ENCODE measurements around the gene INAFM2. TPM values are rescaled to one million over a fixed set of nuclear protein-coding genes. Genes with fewer than 3 reads are reported as not detected.
A peak's percentile ranks its signal among the peaks of the same experiment; 100 is the strongest.

The INAFM2 gene
- polyA plus RNA-seq, 1 experiment: 7.3 TPM

DNA sequence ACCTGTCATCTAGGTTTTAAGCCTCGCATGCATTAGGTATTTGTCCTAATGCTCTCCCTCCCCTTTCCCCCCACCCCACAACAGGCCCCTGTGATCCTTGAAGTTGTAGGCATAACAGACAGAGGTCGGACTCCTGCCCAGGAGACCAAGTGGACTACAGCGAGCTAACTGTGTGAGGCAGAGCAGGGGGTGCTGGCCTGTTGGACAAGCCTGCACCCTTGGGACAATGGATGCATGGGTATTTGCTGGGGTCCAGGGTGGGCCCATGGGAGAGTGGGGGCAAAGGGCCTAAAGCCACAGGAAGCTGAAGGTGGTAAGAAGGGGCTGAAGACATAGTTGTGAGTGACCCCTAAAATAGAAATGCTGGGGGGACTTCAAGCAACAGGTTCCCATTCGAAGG lies 18.2 kb upstream of the INAFM2 start:
- peaks cover 24% of the 10 kb centered on the region for H3K27me3 ChIP-seq (ENCODE audit: control insufficient read depth, insufficient read depth, low read length)
- POLR2A ChIA-PET: no interaction called here
- H3K36me3 ChIP-seq (ENCODE audit: control insufficient read depth, insufficient read depth, low read length): no peaks in the 10 kb centered on the region
- TF ChIP-seq, protein P1, sequence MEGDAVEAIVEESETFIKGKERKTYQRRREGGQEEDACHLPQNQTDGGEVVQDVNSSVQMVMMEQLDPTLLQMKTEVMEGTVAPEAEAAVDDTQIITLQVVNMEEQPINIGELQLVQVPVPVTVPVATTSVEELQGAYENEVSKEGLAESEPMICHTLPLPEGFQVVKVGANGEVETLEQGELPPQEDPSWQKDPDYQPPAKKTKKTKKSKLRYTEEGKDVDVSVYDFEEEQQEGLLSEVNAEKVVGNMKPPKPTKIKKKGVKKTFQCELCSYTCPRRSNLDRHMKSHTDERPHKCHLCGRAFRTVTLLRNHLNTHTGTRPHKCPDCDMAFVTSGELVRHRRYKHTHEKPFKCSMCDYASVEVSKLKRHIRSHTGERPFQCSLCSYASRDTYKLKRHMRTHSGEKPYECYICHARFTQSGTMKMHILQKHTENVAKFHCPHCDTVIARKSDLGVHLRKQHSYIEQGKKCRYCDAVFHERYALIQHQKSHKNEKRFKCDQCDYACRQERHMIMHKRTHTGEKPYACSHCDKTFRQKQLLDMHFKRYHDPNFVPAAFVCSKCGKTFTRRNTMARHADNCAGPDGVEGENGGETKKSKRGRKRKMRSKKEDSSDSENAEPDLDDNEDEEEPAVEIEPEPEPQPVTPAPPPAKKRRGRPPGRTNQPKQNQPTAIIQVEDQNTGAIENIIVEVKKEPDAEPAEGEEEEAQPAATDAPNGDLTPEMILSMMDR (IDR thresholded peaks at IDR 0.05; ENCODE audit: insufficient read depth, low read depth, low read length): no peak
- no peak overlapping the region for H3K4me3 ChIP-seq (ENCODE audit: low read depth, low read length)
- CTCF ChIA-PET: interaction anchor here (1.0 to 3.6 kb wide), 5 partner anchors 10 to 26 kb away, joined by 3 to 12 read pairs (median 3); no protein-coding TSS in a partner anchor
- no peak for DNase-seq (ENCODE audit: low read depth)

DNA sequence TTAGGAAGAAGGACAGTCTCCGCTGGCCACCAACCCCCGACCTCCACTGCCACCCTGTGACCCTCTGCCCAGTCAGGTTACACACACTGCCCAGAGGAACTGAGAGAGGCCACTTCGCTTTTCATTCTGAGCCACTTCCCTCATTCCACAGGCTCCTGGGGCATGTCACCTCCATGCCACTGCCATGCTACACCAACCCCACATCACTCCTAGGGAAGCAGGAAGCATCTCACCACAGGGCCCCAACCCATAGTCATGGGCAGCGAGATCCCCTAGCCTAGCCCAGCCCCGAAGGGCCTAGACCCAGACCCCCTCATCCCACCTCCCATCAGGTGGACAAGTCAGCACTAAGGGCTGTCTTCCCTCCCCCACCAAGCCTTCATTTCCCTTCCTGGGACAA lies 17.1 kb upstream of the INAFM2 start:
- CTCF ChIA-PET: interaction anchor here (1.0 to 11.9 kb wide), 5 partner anchors 9 to 89 kb away, joined by 3 to 127 read pairs (median 3); no protein-coding TSS in a partner anchor
- H3K4me3 ChIP-seq (ENCODE audit: low read depth, low read length): no peak overlapping the region
- no peak for DNase-seq (ENCODE audit: low read depth)
- TF ChIP-seq, protein P1 (IDR thresholded peaks at IDR 0.05; ENCODE audit: insufficient read depth, low read depth, low read length): no peak
- H3K36me3 ChIP-seq (ENCODE audit: control insufficient read depth, insufficient read depth, low read length): no peaks in the 10 kb centered on the region
- POLR2A ChIA-PET: no interaction called here
- H3K27me3 ChIP-seq (ENCODE audit: control insufficient read depth, insufficient read depth, low read length): peaks cover 25% of the 10 kb centered on the region

DNA sequence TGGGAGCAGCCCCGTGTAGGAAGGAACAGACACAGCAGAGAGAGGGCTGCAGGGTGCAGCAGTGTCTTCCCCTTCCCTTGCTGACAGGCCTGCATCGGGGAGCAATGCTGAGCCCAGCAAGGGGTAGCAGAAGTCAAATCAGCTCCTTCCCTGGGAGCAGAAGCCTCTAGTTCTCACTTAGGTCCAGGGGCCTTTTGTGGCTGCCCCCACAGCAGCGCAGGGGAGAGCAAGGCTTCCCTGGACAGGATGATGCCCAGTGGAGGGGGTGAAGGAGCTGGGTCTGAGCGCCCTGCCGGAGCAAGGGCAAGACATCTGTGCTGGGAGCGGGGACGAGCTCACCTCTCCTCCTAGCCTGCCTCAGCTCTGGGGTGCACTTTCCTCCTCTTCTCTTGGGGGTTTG lies 16.6 kb upstream of the INAFM2 start:
- CTCF ChIA-PET: interaction anchor here (0.8 to 11.9 kb wide), 8 partner anchors 8 to 115 kb away, joined by 3 to 127 read pairs (median 4); no protein-coding TSS in a partner anchor
- no peak for DNase-seq (ENCODE audit: low read depth)
- H3K36me3 ChIP-seq (ENCODE audit: control insufficient read depth, insufficient read depth, low read length): no peaks in the 10 kb centered on the region

DNA sequence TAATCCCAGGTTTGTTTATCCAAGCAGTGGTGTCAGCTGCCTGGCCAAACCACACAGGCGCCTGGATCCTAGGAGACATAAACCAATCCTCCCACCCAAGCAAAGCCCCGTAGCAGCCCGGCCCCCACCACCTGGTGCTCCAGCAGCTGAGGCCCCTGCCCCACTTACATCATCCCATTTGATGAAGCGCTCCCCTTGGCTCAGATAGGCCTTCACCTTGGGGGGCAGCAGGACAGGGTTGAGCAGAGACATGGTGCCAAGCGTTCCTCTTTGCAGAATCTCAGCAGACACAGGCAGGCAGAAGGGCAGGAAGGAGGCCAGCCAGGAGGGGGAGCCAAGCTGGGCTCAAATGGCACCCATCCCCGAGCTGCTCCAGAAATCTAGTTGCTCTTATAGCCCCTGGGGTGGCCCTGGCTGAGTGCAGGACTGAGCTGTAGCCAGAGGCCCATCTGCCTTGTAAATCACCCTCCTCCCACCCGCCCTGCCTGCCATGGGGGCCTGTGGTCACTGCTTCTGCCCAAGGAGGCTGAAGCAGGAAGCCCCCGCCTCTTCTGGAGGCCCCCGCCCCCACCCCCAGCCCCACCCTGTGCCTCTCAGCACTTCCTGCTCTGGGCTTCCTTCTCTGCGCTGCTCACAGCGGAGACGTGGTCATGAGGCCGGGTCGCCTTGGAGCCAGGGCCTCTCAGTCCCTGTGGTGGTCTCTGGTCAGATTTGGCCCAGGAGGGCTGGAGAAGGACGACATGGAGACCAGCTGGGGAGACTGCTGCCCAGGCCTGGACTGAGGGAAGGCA lies 15.9 kb upstream of the INAFM2 start, which contains the start of gene PLCB2:
Gene PLCB2 (minus strand): TSS at position 515 of the 791 bp plus-strand sequence. CDS start 263 bp downstream, at position 252.
- H3K4me3 ChIP-seq (ENCODE audit: low read depth, low read length): no peak within 1 kb of the TSS
- peaks cover 25% of the 10 kb centered on the region for H3K27me3 ChIP-seq (ENCODE audit: control insufficient read depth, insufficient read depth, low read length)
- CTCF ChIA-PET: interaction anchor here (0.5 to 11.9 kb wide), 14 partner anchors 8 to 276 kb away, joined by 3 to 127 read pairs (median 6); partner anchors contain the start of gene INAFM2
- POLR2A ChIA-PET: no interaction called here
- no peak for DNase-seq (ENCODE audit: low read depth)
- H3K36me3 ChIP-seq (ENCODE audit: control insufficient read depth, insufficient read depth, low read length): no peaks in the 10 kb centered on the region
- TF ChIP-seq, protein P1 (IDR thresholded peaks at IDR 0.05; ENCODE audit: insufficient read depth, low read depth, low read length): 0 out of 2 replicates have a peak, but pooled peaks have one; percentile 27

More for the DNA sequence above, 16.6 kb upstream of the INAFM2 start:
- TF ChIP-seq, protein P1 (IDR thresholded peaks at IDR 0.05; ENCODE audit: insufficient read depth, low read depth, low read length): no peak
- no peak overlapping the region for H3K4me3 ChIP-seq (ENCODE audit: low read depth, low read length)
- H3K27me3 ChIP-seq (ENCODE audit: control insufficient read depth, insufficient read depth, low read length): peaks cover 24% of the 10 kb centered on the region
- POLR2A ChIA-PET: no interaction called here

DNA sequence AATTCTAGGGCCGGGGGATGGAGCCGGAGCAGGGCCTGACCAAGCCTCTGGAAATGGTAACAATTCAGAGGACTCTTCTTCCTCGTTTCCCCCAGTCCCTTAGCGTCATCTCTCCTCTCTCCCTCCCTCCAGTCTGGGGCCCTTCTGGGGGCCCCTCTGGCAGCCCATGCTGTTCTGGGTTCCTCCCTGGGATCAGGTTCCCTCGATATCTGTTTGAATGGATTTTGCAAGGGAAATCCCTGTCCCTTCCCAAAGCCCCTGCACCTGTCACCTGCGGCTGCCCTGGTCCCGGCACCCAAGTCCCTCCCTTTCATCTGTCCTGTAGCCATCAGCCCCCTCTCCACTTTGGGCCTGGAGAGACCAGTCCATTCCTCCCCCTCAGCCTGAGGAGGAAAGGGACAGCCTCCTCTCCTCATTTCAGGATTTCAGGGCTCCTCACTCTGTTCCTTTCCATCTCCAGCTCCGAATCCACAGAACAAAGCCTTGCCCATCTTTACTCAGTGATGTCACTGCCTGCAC lies 14.1 kb upstream of the INAFM2 start:
- ChIA-PET POLR2A (no interaction called here), CTCF (interaction anchor here (0.7 to 11.9 kb wide), 16 partner anchors 7 to 264 kb away, joined by 3 to 127 read pairs (median 7); partner anchors contain the start of gene INAFM2)
- H3K4me3 ChIP-seq (ENCODE audit: low read depth, low read length): no peak overlapping the region
- H3K27me3 ChIP-seq (ENCODE audit: control insufficient read depth, insufficient read depth, low read length): peaks cover 20% of the 10 kb centered on the region
- no peak for DNase-seq (ENCODE audit: low read depth)
- H3K36me3 ChIP-seq (ENCODE audit: control insufficient read depth, insufficient read depth, low read length): no peaks in the 10 kb centered on the region
- TF ChIP-seq, protein P1 (IDR thresholded peaks at IDR 0.05; ENCODE audit: insufficient read depth, low read depth, low read length): no peak
